BJ (cell line): ENCODE data around the gene ATP7B. TPM values are rescaled to one million over a fixed set of nuclear protein-coding genes. Genes with fewer than 3 reads are reported as not detected.

Experiments used
- CTCF ChIA-PET: fragments of 350-600 bp; formaldehyde crosslinking; extraction: SDS; loops from one replicate; lab custom pipeline; 2021; ENCODE audit warnings: antibody characterized with exemption, inconsistent platforms; lab: Yijun Ruan, JAX
- POLR2A ChIA-PET: fragments of 300-600 bp; sonication (Branson Sonifier 250); formaldehyde crosslinking; extraction: SDS; loops from one replicate; lab custom pipeline; 2021; ENCODE audit warnings: antibody characterized with exemption; lab: Charles Lee
- DNase-seq: peaks from one replicate; pipeline ENCODE4 v3.0.0-alpha.2; 2011; ENCODE audit warnings: low read depth
- H3K27me3 ChIP-seq: 2 replicates; pipeline ENCODE4 v1.6.0; 2011; ENCODE audit warnings: low read length; ENCODE audit not compliant: control insufficient read depth, insufficient read depth
- H3K36me3 ChIP-seq: 2 replicates; pipeline ENCODE4 v1.5.1; 2011; ENCODE audit warnings: low read length; ENCODE audit not compliant: control insufficient read depth, insufficient read depth
- H3K4me3 ChIP-seq: 2 replicates; pipeline ENCODE4 v1.5.1; 2011; ENCODE audit warnings: low read depth, mild to moderate bottlenecking, control low read depth, low read length
- polyA plus RNA-seq: library from polyadenylated mRNA; depleted of rRNA; stranded (reverse); fragments of >200 nt; gene quantifications from 2 replicates; pipeline ENCODE4 v1.2.3, GENCODE V29; 2011
- TF ChIP-seq, protein P1 (sequence below): IDR thresholded peaks from 2 replicates; pipeline ENCODE4 v1.5.1; 2011; ENCODE audit warnings: low read depth, mild to moderate bottlenecking, control low read depth, inconsistent platforms, low read length, moderate library complexity; ENCODE audit not compliant: insufficient read depth

The ATP7B gene
- polyA plus RNA-seq, 1 experiment, result 2.5 TPM

DNA sequence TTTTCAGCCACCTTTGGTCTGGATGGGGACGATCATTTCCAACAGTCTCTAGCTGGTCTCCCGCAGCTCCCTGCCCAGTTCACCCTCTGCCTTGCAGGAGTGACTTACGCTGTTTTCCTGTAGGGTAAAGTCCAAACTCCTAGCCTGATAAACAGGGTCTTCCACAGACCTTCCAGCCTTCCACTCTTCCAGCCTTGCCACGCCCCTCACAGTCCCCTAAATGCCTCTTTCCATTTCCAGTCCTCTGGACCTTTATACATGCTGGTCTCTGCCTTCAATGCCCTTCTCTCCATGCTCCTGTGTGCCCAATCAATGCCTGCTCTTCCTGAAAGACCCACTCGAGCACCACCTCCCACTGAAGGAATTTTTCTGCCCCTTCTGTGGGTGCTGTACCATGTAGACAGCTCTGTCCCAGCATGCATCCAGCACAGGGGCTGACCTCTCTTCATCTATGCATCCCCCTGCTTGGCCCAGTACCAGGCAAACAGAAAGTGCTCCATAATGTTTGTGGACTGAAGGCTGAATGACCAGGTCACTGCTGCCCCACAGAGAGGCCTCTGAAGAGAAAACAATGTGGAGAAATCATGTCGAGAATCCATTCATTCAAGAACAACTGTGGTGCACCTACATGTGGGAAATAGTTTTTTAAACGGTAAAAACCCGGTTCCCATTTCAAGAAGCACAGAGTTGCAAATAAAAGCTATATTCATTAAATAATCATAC is 4.6 kb downstream of the ATP7B start:
- CTCF ChIA-PET, result no interaction called here
- no peak for DNase-seq
- TF ChIP-seq, protein P1, sequence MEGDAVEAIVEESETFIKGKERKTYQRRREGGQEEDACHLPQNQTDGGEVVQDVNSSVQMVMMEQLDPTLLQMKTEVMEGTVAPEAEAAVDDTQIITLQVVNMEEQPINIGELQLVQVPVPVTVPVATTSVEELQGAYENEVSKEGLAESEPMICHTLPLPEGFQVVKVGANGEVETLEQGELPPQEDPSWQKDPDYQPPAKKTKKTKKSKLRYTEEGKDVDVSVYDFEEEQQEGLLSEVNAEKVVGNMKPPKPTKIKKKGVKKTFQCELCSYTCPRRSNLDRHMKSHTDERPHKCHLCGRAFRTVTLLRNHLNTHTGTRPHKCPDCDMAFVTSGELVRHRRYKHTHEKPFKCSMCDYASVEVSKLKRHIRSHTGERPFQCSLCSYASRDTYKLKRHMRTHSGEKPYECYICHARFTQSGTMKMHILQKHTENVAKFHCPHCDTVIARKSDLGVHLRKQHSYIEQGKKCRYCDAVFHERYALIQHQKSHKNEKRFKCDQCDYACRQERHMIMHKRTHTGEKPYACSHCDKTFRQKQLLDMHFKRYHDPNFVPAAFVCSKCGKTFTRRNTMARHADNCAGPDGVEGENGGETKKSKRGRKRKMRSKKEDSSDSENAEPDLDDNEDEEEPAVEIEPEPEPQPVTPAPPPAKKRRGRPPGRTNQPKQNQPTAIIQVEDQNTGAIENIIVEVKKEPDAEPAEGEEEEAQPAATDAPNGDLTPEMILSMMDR, result no peak
- POLR2A ChIA-PET, result no interaction called here
- Histone ChIP-seq H3K36me3 (no peaks in the 10 kb centered on the region), H3K27me3 (no peaks in the 10 kb centered on the region; the same call in none of the 2 replicates), H3K4me3 (no peak overlapping the region)

DNA sequence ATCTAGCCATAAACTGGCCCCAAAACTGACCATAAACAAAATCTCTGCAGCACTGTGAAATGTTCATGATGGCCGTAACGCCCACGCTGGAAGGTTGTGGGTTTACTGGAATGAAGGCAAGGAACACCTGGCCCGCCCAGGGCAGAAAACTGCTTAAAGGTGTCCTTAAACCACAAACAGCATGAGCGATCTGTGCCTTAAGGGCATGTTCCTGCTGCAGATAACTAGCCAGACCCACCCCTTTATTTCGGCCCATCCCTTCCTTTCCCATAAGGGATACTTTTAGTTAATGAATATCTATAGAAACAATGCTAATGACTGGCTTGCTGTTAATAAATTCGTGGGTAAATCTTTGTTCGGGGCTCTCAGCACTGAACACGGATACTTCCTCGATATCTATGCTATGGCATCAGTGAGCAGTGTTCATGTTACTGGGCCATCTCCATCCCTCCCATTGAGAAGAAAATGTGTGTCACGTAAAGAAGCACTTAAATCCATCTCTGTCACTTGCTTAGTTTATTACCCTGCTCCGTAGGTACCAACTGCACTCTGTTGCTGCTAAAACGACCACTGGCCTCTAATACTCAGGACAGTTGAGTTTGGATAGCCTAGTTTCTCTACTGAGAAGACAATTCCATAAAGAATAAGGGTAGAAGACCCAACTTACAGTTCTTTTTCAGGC is 5.3 kb downstream of the ATP7B start:
- H3K27me3 ChIP-seq, result no peaks in the 10 kb centered on the region; the same call in none of the 2 replicates
- ChIA-PET POLR2A (no interaction called here), CTCF (no interaction called here)
- H3K36me3 ChIP-seq, result no peaks in the 10 kb centered on the region
- TF ChIP-seq, protein P1, result no peak
- no peak overlapping the region for H3K4me3 ChIP-seq
- DNase-seq, result no peak

DNA sequence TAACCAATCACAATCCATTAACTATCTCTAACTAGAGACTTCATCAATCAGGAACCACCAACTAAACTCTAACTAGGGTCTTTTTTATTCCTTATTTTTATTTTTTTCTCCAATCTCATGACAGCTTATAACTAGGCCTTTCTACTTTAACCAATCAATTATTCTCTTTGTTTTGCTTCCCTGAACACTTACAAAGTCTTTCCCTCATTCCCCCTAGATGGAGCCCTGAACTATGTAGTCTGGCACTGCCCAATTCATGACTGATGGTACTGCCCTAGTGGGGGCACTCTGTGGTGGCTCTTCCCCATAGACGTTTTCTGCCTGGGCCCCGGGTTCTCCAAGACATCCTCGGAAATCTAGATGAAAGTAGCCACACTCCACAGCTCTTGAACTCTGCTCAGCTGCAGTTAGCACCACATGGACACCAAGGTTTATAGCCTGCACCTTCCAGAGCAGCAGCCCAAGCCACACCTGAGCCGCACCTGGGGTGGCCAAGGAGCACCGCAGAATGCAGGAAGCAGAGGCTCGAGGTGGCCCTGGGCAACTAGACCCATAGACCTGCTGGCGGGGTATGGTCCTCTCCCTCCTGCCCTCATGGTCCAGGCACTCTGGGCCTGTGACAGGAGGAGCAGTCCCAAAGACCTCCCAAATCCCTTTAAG is 6.6 kb downstream of the ATP7B start:
- ChIA-PET CTCF (interaction anchor here (0.5 to 1.3 kb wide), 3 partner anchors 13 to 466 kb away, joined by 4 read pairs; no protein-coding TSS in a partner anchor), POLR2A (no interaction called here)
- TF ChIP-seq, protein P1, result no peak
- Histone ChIP-seq H3K4me3 (no peak overlapping the region), H3K27me3 (peaks cover 1% of the 10 kb centered on the region), H3K36me3 (no peaks in the 10 kb centered on the region)
- DNase-seq, result no peak

DNA sequence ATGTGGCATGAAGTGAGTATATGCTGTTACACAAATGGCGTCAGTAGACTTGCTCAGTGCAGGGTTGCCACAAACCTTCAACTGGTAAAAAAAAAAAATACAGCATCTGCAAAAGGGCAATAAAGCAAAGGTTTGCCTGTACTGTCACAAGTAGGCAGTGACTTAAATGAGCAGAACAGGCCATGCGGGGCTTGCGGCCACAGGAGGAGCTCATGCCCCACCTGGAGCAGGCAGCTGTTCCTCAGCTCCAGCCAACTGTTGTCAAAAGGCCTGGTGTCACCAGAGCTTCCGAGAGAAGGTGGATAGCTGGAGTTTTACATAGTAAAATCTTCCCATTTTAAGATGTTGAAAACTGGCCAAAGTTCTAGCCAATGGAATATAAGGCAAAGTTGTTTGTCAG is 7.7 kb downstream of the ATP7B start:
- no peaks in the 10 kb centered on the region for H3K36me3 ChIP-seq
- H3K27me3 ChIP-seq, result peaks cover 7% of the 10 kb centered on the region
- H3K4me3 ChIP-seq, result no peak overlapping the region
- CTCF ChIA-PET, result interaction anchor here (1.0 to 1.2 kb wide), 2 partner anchors 35 to 128 kb away, joined by 3 to 4 read pairs; no protein-coding TSS in a partner anchor
- TF ChIP-seq, protein P1, result no peak
- POLR2A ChIA-PET, result no interaction called here
- no peak for DNase-seq

DNA sequence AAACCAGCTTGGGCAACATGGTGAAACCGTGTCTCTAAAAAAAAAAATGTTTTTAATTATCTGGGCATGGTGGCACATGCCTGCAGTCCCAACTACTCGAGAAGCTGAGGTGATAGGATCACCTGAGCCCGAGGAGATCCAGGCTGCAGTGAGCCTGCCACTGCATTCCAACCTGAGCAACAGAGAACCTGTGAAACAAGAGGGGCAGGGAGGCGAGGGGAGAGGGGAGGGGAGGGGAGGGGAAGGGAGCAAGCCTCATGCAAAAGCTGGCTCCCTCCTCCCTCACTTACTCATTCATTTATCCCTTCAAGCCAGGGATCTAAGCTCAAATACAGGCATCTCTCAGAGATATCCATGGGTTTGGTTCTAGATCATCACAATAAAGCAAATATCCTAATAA is 8.9 kb downstream of the ATP7B start:
- DNase-seq, result no peak
- no peaks in the 10 kb centered on the region for H3K36me3 ChIP-seq
- POLR2A ChIA-PET, result no interaction called here
- H3K4me3 ChIP-seq, result no peak overlapping the region
- CTCF ChIA-PET, result interaction anchor here (0.7 to 2.8 kb wide), 7 partner anchors 7 to 125 kb away, joined by 3 to 11 read pairs (median 3); no protein-coding TSS in a partner anchor
- TF ChIP-seq, protein P1, result no peak
- H3K27me3 ChIP-seq, result peaks cover 7% of the 10 kb centered on the region
